SKM-1 (cell line): Measurements from ENCODE around the gene INSYN2B.
"Not testable (repeated sequence)": the region's sequence is repeated elsewhere in the genome, so short reads cannot be mapped to it uniquely, and the experiment has no call there.

Source experiments
- DNase-seq: peaks from one replicate; lab custom pipeline; 2025; ENCODE audit not compliant: unreplicated experiment; lab: John Stamatoyannopoulos, UW

The INSYN2B gene

DNA sequence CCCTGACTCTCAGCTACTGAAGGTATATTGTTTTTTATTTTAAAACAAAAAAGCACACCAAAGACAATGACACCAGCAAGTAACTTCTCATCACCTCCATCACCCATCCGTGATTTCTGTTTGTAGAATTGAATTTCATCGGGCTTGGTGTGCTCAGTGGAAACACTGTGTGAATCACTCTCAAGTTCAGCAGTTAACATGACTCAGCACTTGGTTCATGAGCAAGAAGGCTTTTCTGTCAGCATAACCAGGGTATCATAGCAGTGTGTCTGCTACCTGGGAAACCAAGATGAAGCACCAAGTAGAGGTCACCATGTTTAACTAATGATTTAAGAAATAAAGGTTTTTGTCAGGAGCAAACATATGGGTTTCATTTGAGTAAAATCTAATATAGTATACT is 123.7 kb downstream of the INSYN2B start:
- no peak for DNase-seq

DNA sequence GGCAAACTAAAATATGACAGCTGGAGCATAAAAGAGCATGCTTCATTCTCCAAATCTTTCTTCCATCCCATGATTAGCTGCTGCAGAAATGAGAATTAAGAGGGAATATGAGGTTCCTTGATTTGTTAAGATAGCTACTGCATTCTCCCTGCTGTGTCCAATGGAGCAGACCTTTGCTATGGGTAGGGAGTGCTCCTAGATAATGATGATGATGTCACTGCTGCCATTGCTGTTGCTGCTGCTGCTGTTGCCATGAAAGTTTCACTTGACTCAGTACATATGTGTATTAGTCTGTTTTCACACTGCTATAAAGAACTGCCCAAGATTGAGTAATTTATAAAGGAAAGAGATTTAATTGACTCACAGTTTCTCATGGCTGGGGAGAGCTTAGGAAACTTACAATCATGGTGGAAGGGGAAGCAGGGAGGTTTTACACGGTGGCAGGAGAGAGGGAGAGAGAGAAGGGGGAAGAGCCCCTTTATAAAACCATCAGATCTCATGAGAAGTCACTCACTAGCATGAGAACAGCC is 128.9 kb downstream of the INSYN2B start:
- no peak for DNase-seq

DNA sequence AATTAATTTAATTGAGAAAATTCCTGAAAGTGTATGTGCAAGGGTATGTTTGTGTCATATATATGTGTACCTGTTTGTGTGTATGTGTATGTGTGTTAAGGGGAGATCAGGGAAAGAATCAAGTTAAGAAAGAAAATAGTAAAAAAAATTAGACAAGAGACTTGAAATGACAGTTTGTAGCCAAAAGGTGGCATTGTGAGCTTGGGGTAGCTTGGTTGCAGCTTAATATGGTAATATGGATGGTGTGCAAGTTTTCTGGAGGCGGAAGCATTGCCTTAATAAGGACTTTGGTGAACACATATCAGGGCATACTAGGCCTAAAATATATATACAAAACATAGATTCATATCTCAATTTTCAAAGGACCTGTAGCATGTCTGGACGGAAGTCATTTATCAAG is 129.9 kb downstream of the INSYN2B start:
- DNase-seq = no peak

DNA sequence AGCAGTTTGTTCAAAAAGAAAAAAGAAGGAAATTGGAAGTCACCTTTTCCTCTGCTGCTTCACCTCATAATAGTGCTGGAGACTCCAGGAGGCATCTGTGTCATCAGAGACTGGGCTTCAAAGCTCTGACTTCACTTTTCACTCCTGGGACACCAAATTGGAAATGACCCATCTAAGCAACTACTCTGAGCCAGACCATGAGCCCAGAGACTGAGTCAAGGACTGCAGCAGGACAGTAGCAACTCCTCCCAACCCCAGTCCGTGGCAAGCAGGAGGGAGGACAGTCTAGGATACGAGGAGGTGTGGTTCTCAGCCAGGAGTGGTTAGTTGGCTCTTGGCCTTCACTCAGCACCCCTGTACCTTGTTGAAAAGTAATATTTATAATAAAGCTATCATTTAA is 131.5 kb downstream of the INSYN2B start:
- no peak for DNase-seq

DNA sequence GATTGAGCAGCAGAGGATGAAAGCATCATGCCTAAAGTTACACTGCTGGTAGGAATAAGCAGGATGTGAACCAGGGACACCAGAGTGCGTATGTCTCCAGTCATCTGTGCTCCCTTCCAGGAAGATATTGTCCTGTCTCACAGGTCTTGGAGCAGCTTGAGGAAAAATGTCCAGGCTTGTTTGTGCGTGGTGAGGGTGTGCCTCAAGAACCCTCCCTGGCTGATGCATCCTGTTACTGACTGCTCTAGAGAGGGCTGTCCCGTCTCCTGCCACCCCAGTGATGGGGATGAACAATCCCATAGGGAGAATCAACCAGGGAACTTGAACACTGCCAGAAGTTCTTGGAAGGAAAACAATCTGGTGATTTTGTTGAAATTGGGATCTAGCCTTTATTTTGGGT is 132.0 kb downstream of the INSYN2B start:
- DNase-seq = no peak

DNA sequence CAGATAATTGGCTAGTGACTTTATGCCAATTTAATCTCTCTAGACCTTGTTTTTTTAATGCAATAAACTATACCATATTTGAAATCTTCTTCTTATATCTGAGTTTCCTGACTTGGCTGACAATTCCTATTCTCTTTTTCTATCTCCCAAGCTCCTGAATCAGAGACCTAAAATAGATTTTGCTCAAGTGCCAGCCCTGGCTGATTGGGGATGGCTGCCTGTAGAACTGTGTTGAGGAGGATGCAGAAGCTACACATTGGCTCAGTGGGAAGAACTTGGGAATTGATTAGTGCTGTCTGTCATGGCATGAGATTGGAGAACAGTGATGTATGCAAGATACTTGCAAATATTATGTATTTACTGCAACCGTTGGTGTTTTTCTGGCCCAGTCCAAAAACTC is 132.8 kb downstream of the INSYN2B start:
- no peak for DNase-seq

DNA sequence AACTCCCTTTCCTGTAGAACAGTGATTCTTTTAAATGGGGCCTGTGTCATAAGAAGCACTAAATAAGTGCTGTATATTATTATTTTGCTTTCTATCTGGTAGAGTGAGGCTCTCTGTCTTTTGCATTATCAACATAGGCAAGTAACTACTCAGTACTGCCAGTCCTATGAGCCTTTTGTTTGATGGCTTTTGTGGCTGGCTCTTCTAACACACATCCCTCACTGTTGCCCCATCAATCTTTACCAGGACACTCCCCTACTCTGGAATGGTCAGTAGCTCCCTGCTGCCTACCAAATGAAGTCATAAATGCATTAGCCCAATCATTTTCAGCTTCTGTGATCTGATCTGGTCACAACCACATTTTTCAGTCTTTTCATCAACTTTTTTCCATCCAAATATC is 137.6 kb downstream of the INSYN2B start:
- DNase-seq = no peak

DNA sequence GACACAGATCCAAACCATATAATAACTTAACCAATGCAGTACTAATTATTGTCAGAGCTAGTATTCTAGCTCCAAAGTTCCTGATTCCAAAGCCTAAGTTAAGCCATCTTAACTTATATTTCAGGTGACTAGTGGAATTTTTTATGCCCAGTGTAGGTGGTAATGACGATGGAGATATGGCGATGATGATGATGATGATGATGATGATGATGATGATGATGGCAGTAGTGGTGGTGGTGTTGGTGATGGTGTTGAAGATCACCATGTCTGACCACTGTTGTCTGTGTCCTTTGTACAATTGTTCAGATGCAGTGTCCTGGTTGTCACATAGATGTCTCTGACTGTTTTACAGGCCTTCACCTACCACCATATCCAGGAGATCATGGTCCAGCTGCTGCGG is 139.9 kb downstream of the INSYN2B start:
- DNase-seq = no peak

DNA sequence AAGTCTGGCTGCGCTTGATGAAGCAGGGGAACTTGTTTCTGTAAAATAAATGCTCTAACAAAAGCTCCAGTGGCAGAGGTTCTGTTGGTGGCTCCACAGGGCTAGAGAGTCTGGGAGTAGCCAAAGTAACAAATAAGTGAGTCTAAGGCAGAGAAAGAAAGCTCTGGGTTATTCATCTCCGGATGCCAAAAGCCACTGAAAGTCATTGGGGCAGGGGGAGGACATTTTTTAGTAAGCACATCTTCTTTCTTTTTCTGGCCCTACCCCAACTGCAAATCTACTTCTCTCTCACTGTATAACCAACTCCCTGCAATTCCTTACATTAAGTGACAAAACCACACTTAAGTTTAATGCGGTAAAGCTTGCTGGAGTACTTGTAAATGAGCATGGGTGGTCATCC is 141.6 kb downstream of the INSYN2B start:
- DNase-seq = no peak

DNA sequence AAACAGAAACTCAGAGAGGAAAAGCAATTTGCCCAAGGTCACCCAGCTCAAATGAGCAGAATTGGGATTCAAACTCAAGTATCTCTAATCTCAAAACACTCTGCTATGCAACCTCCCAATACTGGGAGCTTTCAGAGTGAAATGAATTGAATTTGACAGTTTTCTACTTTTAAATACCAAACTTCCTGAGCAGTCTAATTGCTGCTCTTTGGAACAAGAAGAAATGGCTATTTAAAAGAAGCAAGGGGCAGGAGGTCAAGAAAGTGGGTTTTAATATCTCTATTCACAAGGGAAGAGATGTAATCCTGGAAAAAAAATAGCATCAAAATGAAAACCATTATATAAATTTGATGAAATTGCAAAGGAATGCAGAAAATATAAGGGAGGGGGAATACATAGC is 142.6 kb downstream of the INSYN2B start:
- no peak for DNase-seq

DNA sequence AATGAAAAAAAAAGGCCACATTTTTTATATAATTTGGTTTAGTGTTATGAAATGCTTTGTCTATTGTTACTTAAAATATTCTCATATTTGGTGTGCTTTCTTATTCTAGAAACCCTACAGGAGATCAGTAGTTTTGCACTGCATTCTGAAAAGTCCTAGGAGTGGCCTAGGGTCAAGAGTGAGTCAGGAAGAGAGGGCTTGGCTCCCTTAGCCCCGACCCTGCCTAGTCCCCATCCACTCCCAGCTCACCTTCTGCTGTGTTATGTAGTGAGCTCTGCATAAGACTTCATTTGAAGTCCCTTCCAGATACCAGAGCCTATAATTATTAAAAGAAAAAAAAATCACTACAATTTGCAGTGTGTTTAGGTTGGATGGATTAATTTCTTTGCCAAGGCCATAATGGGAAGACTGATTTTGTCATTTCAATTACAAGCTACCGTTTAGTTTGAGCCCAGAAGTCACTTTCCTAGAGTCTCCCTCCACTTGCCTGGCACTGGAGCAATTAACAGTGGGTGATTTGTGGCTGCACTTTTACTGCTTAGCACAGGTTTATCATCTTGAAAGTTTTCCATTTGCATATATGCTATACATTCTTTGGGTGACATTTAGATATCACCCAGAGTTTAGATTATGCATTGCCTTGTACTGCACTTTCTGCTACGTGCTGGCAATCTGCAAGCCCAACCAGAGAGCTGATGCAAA is 143.3 kb downstream of the INSYN2B start:
- DNase-seq = no peak

DNA sequence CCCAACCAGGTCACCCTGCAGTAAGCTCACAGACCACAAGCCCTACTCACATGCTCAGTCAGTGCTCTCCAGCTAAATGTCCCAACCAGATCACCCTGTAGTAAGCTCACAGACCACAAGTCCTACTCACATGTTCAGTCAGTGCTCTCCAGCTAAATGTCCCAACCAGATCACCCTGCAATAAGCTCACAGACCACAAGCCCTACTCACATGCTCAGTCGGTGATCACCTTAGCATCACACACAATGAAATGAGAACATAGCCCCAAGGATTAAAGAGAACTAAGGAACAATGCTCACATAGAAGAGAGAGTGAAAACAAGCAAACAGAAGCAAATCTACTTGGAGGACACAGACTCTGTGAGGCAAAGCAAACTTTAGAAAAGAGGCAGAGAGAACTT is 145.8 kb downstream of the INSYN2B start:
- DNase-seq = not testable (repeated sequence)

DNA sequence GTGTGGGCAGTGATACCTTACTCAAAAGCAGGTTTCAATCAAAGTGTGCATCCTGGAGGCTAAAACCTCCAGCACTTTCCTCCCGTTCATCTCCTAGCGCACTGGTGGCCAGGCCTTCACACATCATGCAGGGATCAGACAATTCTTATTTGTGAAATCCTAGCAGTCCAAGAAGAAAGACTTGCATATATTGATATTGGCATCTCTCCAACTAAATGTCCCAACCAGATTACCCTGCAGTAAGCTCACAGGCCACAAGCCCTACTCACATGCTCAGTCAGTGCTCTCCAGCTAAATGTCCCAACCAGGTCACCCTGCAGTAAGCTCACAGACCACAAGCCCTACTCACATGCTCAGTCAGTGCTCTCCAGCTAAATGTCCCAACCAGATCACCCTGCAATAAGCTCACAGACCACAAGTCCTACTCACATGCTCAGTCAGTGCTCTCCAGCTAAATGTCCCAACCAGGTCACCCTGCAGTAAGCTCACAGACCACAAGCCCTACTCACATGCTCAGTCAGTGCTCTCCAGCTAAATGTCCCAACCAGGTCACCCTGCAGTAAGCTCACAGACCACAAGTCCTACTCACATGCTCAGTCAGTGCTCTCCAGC is 146.5 kb downstream of the INSYN2B start:
- DNase-seq = peak; percentile 20

DNA sequence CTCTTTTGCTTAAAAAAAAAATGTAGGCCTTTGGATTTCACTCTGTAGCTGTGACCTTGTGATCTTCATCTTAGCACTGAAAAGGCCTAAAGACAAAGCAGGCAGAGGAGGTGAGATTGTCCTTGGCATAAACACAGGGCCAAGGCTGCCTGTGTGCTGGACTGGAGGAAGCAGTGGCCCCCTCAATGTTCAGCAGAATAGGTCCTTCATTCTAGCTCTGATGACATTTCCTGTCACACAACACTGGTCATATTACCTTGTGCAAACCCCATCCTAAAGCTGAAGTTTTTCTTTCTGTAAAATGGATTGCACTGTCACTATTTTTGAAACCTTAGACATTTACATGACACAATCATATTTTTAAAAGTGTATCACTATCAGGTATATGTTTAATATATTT is 147.4 kb downstream of the INSYN2B start:
- no peak for DNase-seq

DNA sequence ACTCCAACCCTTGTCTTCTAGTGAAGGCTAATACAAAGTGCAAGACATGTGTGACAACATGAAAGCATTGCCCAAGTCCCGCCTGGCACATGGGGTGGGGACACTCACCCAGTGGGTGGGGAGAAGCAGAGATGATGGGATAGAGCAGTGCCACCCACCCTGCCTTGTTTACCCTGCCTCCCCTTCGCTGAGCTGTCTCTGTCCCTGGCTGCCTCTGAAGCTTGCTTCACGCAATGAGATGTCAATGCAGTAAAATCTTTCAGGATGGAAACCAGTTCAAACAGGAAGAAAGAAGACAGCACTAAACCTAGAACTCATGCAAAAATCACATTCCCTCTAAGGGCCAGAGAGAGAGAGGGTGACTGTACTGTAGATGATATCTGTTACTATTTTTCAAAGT is 148.0 kb downstream of the INSYN2B start:
- DNase-seq = no peak

DNA sequence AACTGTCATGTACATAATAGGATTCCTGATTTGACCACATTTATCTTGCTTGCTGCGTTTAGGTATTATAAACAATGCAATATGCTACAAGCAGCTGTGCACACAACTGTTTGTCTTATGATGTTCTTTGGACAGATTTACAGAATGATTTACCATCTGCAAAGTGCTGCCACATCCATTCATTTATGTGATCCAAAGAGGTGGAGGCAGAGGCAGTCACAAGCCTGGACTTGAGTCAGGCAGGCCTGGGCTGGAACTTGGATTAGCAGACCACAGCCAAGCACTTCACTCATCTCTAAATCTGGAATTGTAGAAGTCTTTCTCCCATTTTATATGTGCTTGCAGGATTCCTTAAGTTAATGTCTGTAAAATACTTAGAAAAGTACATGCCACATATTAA is 149.0 kb downstream of the INSYN2B start:
- DNase-seq = no peak

DNA sequence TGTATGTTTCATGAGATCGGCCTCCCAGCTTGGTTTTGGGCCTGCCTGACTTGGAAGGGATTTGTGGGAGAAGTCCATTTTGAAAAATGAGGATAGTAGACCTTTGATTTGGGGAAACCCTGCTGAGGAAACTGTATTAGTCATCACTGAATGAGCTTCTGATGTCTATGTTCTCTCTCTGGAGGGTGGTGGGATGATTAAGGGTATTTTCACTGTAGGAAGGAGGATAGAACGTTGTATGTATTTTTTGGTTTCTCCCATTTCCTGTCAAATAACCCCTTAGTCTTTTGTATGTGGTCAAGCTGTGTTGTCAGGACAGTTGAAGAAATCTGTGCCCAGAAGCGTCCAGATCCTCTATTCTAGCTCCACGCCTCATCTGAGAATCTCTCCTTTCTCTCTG is 151.9 kb downstream of the INSYN2B start:
- DNase-seq = no peak

DNA sequence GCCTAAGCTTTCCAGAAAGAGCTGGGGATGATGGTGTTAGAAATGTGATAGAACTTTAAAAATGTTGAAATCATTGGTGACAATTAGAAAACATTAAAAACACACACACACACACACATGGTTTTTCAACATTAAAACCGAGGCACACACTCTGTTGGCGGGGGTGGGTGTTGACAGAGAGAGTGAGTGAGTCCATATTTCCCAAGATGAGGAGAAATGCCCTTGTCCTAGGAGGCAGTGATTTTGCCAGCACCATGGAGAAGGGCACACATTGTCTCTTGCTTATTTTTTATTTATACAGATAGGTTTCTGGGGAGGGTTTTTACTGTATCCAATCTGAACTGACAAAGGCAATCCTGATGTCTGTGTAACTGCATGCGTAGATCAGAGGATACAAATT is 152.5 kb downstream of the INSYN2B start:
- DNase-seq = no peak

DNA sequence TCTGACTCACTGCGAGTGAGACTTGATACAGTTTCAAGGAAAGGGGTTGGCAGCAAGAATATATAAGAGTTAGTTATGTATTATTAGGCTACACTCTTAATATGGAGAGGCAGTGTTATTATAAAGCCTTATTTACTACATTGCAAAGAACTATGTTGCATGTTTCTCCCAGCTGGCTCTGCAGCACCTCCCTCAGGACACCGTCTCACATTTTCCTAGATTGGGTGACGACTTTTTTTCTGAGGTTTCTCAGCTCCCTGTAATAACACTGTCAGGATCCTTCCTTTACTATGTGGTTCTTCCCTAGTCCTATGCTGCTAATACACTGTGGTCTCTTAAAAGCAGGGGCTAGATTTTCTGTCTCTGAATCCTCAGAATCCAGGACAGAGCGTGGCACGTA is 153.7 kb downstream of the INSYN2B start:
- DNase-seq = no peak

DNA sequence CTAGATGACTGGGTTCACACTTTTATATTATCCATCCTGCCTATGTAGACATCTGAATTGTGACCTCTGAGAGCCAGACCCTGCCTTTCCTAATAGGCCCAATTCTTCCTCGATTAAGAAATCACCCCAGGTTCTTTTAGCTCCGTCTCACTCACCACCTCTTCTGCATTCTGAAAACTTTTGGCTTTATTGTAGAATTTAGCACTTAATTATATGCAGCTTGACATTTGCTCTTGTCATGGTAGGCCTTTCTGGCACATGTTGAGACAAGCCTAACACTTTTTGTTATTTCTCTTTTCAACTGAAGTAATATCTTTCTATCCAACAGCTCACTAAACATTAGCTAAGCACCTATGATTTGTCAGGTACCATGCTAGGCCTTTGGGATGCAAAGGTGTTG is 163.3 kb downstream of the INSYN2B start:
- no peak for DNase-seq

DNA sequence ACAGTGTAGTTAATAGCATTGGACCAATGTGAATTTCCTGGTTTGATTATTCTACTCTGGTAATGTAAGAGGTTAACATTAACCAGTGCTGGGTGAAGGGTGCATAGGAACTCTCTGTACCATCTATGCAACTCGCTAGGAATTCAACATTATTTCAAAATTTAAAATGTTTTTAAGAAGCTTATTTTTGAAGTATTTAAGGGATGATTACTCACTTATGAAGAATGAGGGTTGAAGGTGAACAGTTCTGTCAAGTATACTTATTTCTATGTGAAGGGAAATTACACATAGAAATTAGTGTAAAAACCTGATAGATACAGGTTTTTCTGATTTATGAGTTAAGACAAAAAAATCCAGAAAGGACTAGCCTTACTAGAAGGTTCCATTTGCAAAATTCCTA is 165.8 kb downstream of the INSYN2B start:
- no peak for DNase-seq
